Stimulated activated CD8-positive, alpha-beta memory T cell treated with anti-CD3 and anti-CD28 coated beads, Interleukin-7, amount 100 ng/mL, for 1 hour (primary cell): Measurements from ENCODE around the gene TMTC2.

Experiments used
- DNase-seq, 2 donors: peaks; one replicate each; pipeline ENCODE4 v3.0.0-alpha.2; 2020; ENCODE audit warnings: low read depth in 2 of 2

Gene TMTC2

DNA sequence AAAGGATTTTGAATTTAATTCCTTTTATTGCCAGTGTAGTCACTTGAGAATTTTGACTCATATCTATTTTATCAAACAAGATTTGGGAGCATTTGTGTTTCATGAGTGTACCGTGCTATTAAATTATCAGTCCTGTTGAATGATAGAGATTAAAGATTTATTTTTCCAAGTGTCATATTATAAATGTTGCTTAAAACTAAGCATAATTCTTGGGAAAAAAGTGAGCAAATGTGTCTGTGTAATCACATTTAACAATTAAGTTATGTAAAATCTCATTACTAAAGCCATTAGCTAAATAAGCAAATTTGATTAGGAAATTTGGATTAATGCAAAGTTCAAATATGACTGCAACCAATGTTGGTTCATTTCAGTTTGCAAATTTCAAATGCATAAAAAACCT, 266.7 kb downstream of the TMTC2 start:
- DNase-seq: no peak

- no peak for DNase-seq
These were observed 267.4 kb downstream of the TMTC2 start for GRCh38 chr12:82954064-82954463.

- no peak for DNase-seq
These were observed 267.9 kb downstream of the TMTC2 start for GRCh38 chr12:82954572-82954971.

DNA sequence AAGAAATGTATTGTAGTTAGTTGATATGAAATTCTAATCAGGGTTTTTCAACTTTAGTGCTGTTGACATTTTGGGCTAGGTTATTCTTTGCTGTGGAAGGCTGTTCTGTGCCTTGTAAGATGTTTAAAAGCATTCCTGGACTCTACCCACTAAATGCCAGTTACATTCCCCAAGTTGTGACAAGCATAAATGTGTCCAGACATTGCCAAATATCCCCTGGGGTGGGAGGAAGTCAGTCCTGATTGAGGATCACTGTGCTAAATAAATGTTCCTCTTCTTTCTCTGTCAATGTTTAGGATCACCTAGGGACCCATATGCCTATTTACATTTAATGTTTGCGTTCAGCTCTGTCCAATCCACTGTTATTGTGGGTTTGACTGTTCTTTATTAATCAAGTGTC, 268.3 kb downstream of the TMTC2 start:
- no peak for DNase-seq

GRCh38 chr12:82958966-82959365, 272.3 kb downstream of the TMTC2 start:
- no peak for DNase-seq

DNA sequence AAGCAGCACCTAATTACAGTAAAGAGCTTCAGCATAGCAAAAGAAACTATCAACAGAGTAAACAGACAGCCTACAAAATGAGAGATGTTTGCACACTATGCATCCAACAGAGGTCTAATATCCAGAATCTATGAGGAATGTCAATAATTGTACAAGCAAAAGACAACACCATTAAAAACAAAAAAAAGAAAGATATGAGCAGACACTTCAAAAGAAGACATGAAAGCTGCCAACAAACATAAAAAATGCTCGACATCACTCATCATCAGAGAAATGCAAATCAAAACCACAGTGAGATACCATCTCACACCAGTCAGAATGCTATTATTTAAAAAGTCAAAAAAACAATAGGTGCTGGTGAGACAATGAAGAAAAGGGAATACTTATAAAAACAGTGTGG, 273.1 kb downstream of the TMTC2 start:
- DNase-seq: no peak

DNA sequence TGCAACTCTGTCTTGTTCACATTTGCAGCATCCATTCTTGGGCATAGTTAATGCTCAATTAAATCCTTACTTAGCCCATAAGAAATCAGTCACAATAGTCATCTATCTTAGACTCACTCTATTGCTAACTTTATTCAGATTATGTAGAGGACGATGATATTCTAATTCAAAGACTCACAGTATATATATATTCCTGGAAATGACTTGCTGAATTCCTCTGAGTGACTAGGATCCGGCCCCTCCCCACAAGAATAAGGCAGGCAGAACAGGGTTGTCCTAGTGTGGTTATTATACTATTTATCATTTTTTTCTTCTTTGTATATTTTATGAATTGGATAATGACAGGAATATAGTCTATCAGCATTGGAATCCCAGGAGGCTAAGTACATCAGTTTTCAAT, 275.1 kb downstream of the TMTC2 start:
- no peak for DNase-seq

GRCh38 chr12:82963956-82964355, 277.2 kb downstream of the TMTC2 start:
- no peak for DNase-seq

GRCh38 chr12:82964446-82964845, 277.7 kb downstream of the TMTC2 start:
- DNase-seq: no peak

DNA sequence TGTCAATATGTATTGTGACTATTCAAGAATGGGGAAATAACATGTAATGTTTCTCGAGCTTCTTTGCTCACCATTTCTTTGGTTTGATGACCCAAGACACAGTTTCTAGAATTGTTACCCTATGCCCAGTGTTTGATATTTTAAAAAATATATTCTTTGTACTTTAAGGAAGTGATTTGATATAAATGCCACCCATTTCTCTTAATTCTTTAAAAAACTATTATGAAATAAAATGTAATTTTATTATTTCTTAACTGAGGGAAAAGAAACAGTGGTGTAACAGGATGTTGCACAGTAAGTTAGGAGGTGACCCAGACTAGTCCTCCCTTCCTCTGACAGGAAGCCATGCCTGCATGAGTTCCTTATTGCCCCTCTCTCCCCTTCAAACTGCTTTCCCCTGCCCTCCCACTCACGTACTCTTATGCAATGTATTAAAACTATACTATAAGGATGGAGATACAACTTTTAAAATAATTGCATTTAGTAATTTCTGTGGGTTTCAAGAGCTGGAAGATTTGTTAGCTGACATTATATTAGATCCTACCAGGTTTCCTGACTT, 279.4 kb downstream of the TMTC2 start:
- no peak for DNase-seq

DNA sequence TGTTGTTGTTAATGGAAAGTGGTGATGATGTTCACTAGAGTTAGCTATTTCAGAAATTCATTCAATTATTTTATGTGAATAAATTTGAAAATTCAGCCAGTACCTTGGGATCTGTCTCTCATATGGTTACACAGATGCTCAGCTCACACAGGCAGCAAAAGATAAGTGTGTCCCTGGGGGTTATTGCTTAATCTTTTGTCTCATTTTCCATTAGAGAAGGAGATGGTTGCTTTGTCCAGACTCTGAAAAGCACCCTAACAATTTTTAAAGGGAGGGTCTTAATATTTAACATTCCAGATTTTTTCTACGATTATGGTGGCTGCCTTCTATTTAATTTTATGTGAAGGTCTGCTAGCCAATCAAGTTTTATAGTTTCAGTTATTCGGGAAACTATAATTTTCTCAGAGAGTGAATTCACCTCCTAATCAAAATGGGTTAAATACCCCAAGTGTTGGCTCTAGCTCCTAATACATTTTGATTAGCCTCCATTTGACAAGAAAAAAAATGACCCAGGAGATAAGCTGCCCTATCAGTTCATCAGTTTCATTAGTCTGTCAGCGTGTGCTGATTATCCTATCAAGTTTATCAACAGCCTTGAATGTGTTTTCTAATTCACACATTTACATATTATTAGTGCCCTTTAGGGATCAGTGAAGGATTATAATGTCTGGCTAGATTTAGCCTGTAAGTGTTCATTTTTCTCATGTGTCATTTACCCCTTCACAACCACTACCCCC, 282.1 kb downstream of the TMTC2 start:
- DNase-seq: no peak

GRCh38 chr12:82970614-82971013, 283.9 kb downstream of the TMTC2 start:
- no peak for DNase-seq

- no peak for DNase-seq
These were observed 284.9 kb downstream of the TMTC2 start for GRCh38 chr12:82971584-82971983.

DNA sequence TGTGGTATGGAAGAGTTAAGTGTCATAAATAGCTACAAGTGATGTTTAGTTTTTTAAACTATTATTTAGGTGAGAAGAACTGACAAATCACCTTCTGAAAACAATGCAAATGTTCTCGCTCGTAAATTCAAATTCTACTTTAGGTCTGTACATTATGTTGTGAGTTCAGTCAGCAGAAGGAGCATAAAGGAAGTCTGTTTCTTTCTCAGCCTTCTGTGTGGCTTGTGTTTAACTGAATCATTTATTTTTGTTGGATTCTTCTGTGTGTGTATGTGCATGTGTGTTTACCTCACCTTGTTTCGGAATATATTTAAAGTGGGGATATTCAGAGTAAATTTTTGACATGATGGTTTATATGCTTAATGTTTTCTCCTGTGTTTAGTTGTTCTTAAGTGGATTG, 285.9 kb downstream of the TMTC2 start:
- no peak for DNase-seq

DNA sequence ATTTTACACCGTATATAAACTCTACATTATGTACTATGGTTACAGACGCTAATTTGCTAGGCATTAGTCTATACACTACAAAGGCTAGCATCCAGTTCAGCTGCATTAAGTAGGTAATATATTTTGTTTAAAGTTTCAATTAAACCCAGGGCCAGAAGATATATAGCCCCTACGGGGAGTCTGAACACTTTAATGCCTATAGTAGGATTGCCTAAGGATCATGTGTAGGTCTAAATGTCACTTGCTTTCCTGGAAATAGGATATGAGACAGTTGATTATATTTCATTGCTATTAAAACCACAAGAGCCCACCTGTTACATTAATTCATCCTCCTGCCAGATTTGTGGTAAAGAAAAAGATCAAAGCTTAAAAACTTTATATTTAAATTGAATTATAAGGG, 286.9 kb downstream of the TMTC2 start:
- DNase-seq: no peak

- no peak for DNase-seq
These were observed 294.4 kb downstream of the TMTC2 start for GRCh38 chr12:82981150-82981549.

DNA sequence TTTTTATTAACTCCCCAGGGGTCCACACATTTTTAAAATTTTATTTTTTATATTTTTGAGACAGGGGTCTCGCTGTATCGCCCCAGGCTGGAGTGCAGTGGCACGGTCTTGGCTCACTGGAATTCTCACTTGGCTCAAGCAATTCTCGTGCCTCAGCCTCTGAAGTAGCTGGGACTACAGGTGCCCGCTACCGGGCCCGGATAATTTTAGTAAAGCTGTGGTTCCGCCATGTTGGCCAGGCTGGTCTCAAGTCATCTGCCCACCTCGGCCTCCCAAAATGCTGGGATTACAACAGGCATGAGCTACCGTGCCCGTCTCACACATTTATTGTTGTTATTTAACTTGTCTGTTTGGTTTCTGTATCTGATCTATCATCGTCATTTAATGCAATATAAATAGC, 307.4 kb downstream of the TMTC2 start:
- no peak for DNase-seq

GRCh38 chr12:82996168-82996812, 309.6 kb downstream of the TMTC2 start:
- DNase-seq: no peak

GRCh38 chr12:82998509-82998908, 311.8 kb downstream of the TMTC2 start:
- DNase-seq: no peak

DNA sequence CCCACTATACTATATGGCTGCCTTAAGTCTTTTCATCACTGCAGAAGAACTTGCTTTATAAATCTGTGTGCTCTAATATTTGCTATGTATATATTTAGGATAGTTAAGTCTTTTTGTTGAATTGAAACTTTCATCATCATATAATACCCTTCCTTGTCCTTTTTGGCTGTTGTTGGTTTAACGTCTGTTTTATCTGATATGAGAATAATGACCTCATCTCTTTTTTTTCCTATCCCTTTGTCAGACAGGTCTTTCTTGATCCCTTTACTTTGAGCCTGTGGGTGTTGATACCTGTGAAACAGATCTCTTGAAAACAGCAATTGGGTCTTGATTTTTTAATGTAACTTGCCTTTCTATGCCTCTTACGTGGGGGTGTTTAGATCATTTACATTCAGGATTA, 316.3 kb downstream of the TMTC2 start:
- no peak for DNase-seq

DNA sequence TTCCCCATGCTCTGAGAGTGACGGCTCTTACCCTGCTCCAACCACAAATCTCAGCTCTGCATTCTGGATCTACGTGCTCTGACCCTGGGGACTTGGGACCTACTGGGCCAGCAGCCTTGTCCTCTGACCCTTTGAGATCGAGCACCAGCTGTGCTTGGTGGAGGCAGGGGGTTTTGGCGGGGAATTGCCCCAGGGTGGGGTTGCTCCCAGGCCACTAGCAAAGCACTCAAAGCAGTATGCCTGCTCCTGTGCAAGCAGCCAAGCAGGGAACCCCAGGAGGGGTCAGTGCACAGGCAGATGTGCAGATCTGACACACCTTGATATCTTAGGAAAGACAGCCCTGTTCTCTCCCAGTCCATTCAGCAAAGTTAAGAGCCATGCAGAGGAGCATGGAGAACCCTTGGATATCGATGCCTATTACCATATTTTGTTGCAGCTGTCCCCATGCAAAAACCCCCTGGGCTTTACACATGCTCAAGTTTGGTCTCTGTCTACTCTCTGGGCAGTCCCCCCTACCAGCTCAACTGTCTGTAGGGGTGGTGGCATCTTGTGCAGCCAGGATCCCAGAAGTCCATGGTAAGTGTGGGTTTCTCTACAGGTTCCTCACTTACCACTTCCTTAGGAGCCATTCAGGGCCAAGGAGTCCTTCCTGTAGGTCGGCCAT, 319.0 kb downstream of the TMTC2 start:
- no peak for DNase-seq

DNA sequence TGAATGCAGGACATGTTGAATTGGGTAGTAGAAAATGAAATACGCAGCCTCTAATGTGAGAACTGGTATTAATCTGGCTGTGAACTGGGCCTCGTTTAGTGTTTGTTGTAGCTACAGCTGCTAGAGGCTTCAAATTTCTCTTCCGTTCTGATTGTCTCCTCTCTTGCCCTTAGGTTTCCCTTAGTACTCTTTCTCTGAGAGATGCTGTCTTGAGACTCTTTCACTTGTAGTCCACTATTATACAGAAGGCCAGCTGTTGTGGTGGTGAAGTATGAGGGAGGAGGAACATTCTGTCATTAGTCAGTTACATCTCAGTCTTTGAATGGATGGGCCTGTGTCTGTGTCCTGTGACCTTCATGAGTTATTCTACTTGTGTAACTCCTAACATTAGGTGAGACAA, 322.0 kb downstream of the TMTC2 start:
- no peak for DNase-seq
